Measurements from ENCODE around the gene WDR43. TPM values are rescaled to one million over a fixed set of nuclear protein-coding genes. Genes with fewer than 3 reads are reported as not detected.

WDR43 gene
- total RNA-seq, 1 donor from 2014 or later, result 21.0 TPM

Other genes with a start within 250 kb of the WDR43 start
- 461 TPM for gene PPP1CB, start 142.8 kb upstream of the WDR43 start, total RNA-seq
- 0.14 TPM for gene SPDYA, start 83.8 kb upstream of the WDR43 start, total RNA-seq
- 21.9 TPM for gene TRMT61B, start 24.4 kb upstream of the WDR43 start, total RNA-seq
- 51.9 TPM for gene TOGARAM2, start 86.6 kb downstream of the WDR43 start, total RNA-seq
- 0.74 TPM for gene PCARE, start 179.9 kb downstream of the WDR43 start, total RNA-seq
- gene CLIP4, start 220.7 kb downstream of the WDR43 start, total RNA-seq, result 33.6 TPM